ENCODE measurements around the gene OXSR1.
"Not testable (repeated sequence)": the region's sequence is repeated elsewhere in the genome, so short reads cannot be mapped to it uniquely, and the experiment has no call there.

OXSR1 gene

DNA sequence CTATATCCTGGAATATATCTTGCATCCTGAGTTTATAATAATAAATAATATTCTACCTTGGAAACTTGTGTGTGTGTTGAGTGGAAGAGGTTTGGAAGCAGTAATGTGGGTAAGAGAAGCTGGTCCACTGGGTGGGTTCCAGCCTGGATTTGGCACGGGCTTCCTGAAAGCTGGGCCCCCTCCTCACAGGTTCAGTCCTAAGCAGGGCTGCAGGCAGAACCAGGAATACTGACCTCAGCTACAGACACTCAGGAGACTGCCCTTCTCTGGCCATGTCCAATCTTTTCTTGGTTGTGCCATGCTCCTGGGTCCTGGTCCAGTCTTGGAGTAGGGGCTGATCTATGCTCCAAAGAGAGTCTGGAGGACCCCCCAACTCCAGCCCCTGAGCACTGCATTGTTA, 22.4 kb upstream of the OXSR1 start:
- DNase-seq (ENCODE audit: low read depth) = no peak

DNA sequence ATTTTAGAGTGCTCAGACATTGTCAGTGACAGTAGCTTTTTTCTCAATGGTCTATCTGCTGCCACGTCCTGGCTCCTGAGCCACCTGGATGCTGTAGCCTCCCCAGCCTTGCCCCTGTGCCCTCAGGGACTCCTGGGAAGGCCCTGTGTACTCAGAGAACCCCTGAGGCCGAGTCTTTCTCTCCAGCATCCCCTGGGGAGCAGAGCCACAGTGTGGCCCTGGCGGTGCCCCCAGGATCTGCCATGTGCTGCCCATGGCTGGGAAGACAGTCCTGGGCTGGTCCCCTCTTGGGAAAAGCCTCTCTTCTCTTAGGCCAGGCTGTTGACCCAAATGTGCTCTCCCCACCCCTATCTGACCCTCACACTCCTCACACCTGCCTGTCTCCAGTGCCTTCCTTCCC, 21.8 kb upstream of the OXSR1 start:
- no peak for DNase-seq (ENCODE audit: low read depth)

DNA sequence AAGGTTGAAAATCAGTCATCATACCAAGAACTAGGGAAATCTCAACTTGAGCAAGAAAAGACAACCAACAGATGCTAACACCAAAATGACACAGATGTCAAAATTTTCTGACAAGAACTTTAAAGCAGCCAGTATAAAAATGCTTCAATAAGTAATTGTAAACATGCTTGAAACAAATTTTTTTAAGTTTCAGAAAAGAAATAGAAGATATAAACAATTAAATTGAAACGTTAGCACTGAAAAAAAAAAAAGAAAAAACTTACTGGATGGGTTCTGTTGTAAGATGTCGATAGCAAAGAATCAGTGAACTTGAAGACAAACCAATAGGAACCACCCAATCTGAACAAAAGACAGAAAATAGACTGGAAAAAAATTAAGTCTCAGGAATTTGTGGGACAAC, 18.8 kb upstream of the OXSR1 start:
- DNase-seq (ENCODE audit: low read depth) = no peak

DNA sequence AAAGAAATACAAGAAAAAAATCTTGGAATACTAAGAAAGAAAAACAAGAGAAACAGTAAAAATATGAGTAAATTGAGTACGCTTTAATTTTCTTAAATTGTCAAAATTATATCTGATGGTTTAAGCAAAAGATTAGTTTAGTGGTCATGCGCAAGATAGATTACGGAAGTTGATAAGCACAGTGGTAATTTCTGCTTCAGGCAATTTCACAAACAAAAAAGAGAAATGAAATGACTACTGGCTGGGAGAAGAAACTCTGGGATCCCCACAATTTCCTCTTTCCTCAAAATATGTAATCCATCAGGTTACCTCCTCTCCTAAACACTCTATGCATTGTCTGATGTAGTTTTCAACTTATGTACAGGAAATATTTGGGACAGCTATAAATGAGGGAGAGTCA, 17.9 kb upstream of the OXSR1 start:
- no peak for DNase-seq (ENCODE audit: low read depth)

DNA sequence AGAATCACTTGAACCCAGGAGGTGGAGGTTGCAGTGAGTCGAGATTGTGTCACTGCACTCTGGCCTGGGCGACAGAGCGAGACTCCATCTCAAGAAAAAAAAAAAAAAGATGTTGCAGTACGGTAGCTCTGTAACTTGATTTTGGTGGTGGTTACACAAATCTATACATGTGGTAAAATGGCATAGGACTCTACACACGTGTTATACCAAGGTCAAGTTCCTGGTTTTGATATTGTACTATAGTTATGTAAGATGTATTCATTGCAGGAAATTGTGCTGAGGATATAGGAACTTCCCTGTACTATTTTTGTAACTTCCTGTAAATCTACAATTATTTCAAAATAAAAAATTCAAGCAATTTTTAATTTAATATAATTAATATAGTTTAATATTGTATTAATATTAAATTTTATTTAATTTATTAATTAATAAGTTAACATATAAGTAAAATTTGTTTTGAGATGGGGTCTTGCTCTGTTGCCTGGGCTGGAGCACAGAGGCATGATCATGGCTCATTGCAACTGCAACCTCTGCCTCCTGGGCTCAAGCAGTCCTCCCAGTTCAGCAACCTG, 16.9 kb upstream of the OXSR1 start:
- DNase-seq (ENCODE audit: low read depth) = no peak

DNA sequence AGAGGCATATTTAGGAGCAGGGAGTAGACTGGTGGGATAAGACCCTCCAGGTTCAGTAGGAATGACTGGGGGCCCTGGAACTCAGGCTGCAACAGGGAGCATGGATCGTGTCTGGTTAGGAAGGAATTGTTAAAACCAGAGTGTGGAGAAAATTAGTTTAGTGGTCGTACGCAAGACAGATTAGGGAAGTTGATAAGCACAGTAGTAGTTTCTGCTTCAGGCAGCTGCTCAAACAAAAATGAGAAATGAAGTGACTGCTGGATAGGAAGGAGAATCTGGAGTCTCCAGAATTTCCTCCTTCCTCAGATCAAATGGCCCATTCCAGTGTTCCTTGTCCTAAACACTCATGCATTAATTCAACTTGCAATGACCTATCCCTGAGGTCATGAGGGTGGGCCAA, 15.6 kb upstream of the OXSR1 start:
- DNase-seq (ENCODE audit: low read depth) = no peak

DNA sequence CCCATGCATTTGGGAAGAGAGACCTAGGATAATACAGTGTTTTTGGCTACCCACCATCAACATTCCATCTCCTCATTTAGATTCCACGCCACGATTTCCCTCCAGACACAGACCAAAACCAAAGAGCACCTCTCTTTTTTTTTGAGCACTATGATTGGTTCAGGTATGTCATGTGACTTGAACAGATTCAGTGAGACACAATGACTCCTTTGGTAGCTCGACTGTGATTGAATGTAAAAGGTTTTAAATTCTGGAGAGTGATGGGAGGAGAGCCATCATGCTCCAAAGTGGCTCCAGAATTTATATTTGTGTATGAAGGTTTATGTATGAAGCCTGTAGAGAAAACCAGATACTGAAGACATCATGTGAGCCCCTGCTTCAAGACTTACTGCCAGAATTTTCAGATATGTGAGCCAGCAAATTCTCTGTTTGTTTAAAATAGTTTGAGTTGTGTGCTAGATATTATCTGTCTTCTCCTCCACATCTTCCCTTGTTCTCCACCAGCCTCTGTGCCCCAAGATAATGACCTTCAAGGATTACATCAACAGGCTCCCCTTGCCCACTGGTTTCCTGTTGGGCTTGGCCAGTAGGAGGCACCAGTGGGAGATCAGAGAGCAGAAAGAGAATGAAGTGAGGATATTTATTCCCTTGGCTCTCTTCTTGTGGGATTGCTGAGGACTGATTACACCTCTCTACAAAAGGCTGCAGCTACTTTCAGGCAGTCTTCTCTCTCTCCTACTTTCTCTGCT, 14.4 kb upstream of the OXSR1 start:
- DNase-seq (ENCODE audit: low read depth) = no peak

DNA sequence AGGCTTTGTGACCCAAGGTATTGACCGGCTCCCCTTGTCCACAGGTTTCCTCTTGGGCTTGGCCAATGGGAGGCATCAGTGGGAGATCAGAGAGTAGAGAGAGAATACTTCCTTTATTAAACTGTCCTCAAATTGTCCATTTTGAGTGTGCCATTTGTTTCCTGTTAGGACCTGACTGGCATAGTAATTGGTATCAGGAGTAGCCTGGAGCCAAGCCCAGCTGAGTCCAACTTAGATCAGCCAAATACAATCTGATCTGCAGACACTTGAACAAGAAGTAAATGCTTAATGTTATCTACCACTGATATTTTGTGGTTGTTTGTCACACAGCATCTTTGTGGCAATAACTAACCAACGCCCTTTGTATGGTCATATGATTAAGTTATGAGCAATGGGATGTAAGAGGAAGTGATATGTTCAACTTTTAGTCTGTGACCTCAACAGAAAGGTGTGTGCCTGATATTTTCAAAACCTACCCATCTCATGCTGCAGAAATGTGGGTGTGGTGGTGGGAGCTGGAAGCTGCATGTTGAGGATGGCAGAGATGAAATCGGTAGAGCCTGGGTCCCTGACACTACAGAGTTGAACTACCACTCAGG, 13.6 kb upstream of the OXSR1 start:
- DNase-seq (ENCODE audit: low read depth) = no peak

DNA sequence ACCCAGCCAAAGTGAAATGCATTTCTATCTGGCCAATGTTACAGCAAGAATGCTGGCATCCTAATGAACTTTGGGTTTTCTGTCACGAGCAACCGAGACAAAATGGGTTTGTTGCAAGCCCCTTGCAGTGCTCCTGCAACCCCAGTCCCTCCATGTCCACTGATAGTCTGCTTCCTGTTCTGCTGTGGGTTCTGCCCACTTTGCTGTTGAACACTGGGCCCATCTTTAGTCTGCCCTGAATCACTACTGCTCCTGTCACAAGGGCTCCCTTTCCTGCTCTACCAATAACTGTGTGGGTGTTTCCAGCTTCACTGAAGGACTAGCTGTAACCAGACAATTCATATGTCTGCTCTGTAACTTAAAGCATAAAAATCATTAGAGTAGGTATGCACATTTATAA, 12.7 kb upstream of the OXSR1 start:
- DNase-seq (ENCODE audit: low read depth) = no peak

DNA sequence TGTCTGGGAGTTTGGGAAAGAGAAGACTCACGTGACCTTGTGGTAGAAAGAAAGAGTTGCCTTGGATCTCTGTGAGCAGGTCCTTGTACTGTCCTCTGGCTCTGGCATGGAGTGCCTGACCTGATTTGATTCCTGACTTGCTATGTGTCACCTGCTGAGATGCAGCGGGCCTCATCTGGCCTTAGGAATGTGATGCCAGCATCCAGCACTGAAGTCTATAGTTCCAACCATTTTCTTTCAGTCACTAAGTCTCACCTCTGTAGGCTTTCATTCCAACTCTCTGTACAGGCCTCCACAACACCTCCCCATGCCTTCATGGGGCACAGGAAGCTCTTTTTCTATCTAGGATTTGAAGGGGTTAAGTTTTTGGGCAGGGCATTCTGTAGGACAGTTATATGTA, 12.1 kb upstream of the OXSR1 start:
- no peak for DNase-seq (ENCODE audit: low read depth)

DNA sequence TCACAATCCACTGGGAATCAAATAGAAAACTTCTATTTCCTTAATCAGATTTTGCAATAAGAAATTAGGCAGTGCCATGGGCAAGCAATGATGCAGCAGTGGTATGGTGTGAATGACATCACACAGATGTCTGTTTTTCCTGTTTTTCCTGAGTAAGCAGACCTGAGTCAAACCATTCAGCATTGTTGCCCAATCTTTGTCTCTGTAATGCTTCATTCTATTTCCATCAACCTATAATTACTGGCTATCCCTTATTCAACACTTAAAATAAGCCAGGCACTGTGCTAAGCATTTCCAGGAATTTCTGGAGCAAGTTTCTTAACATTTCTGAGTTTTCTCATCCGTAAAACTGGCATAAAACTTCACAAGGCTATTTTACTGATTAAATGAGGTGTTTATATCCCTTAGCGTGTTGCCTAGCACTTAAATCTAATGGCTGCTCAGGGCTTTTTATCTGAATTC, 11.3 kb upstream of the OXSR1 start:
- peak; percentile 98 for DNase-seq (ENCODE audit: low read depth)

DNA sequence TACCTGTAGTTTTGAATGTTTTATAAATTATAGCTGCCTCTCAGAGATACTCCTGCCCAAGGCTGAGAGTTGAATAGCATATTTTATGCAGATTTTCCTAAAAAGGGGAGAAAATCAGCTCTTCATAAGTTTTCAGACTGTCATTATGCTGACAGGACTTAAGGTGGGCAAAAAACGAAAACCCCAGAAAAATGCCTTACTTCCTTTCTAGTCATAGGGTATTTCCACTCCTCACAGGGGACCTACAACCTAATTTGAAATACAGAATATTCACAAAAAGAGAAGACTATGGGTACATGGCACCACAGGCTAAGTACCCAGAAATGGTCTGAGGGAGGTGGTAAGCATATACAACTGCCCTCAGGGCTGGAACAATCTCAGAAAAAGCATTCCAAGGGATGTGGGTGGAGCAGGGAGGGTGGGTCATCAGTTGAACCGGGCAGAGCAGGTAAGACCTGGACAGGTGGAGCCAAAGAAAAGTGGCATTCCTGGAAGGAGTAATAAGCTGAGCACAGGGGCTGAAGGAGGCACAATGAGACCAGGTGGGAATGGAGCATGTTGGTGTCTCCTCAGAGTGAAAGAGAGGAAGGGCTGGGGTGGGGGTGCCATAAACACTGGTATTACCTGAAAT, 10.6 kb upstream of the OXSR1 start:
- DNase-seq (ENCODE audit: low read depth) = no peak

DNA sequence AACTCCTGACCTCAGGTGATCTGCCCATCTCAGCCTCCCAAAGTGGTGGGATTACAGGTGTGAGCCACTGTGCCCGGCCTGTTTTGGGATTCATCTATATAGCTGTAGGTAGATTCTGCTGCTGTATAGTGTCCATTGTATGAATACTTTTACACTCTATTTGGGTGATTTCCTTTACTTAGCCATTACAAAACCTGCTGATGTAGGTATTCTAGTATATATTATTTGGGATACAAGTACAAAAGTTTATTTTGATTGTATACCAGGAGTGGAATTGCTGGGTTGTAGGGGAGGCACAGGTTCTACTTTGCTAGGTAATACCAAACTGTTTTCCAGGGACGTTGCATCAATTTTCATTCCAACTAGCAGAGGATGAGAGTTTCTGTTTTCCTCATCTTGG, 9.5 kb upstream of the OXSR1 start:
- DNase-seq (ENCODE audit: low read depth) = no peak

DNA sequence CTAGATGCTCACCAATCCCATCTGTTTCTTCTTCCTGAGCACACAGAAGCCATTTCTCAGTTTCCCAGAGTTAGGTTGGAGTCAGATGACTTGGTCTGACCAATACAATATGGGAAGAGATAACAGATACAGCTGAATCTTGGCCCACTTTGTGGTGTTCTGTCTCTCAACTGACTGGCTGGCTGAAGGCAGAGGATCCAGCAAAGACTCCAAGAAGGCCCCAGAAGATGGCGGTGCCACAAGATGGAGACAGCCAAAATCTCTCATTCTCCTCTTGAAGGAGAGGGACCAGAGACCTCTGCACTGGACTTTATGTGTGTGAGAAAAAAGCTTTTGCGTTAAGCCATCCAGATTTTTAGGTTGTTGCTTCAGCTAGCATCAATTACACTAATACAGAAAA, 8.2 kb upstream of the OXSR1 start:
- no peak for DNase-seq (ENCODE audit: low read depth)

DNA sequence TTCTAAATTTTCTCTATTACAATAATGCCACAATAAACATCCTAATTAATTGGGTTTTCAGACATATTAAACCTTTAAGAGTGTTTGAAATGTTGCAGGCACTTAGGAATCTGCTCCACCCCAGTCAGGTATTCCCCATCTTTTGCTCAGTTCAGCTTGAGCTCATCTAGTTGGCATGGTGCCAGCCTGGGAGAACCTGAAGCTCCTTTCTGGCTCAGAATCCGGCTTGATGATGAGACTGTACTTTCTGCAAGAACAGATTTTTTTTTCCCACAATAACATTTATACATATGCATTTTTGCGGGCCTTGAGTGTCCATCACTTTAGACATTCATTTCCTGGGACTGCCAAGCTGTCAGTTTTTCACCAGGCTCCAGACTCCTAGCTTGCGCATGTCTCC, 7.7 kb upstream of the OXSR1 start:
- DNase-seq (ENCODE audit: low read depth) = no peak

DNA sequence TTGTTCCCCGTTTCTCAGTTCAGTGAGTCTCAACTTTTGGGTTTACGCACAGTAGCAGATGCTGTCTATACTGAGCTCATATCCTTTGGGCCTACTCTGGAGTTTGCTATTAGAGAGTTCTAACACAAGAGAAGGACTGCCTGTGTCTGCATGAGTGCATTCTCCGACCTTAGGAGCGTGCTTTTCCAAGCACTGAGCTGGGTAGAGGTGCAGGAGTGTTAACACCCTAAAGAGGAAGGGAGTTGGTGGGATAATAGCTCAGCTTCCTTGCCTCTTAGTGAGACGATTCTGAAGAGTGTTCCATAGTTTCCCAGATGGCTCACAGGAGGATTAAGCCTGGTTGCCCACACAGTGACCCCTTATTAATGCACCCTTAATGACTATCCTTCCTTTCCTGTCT, 6.9 kb upstream of the OXSR1 start:
- DNase-seq (ENCODE audit: low read depth) = no peak

DNA sequence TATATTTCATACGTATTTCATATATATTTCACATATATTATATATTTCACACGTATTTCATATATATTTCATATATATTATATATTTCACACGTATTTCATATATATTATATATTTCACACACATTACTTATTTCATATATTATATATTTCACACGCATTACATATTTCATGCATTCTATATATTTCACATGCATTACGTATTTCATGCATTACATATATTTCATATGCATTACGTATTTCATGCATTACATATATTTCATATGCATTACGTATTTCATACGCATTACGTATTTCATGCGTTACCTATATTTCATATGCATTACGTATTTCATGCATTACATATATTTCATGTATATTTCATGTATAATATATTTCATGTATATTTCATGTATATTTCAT, 4.6 kb upstream of the OXSR1 start:
- DNase-seq (ENCODE audit: low read depth) = not testable (repeated sequence)

DNA sequence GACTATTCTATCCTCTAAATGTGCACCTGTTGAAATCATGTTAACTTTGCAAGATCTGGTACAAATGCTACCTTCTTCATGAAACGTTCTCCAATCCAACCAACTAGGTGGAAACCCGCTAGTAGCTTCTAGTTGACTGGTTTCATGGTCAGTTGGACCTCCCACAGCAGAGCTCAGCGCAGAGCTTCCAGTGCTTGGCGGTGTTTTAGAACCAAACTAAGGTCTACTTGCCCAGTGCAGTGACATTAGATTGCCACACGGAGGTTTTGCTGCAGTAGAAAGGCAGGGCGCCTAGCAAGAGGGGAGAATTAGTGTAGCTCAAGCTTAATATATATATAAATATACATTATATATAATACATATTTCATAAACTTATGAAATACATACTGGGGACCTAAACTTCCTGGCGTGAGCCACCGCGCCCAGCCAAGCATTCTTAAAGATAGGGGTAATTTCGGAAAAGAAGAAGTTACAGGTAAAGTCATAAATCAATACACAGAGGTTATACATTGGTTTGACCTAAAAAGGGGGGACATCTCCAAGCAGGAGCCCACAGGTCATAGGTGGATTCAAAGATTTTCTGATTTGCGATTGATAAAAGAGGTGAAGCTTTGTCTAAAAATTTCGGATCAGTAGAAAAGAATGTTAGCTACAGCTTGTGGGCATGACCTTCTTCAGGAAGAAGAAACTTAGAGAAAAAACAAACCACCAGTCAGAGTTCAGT, 2.1 kb upstream of the OXSR1 start:
- no peak for DNase-seq (ENCODE audit: low read depth)

DNA sequence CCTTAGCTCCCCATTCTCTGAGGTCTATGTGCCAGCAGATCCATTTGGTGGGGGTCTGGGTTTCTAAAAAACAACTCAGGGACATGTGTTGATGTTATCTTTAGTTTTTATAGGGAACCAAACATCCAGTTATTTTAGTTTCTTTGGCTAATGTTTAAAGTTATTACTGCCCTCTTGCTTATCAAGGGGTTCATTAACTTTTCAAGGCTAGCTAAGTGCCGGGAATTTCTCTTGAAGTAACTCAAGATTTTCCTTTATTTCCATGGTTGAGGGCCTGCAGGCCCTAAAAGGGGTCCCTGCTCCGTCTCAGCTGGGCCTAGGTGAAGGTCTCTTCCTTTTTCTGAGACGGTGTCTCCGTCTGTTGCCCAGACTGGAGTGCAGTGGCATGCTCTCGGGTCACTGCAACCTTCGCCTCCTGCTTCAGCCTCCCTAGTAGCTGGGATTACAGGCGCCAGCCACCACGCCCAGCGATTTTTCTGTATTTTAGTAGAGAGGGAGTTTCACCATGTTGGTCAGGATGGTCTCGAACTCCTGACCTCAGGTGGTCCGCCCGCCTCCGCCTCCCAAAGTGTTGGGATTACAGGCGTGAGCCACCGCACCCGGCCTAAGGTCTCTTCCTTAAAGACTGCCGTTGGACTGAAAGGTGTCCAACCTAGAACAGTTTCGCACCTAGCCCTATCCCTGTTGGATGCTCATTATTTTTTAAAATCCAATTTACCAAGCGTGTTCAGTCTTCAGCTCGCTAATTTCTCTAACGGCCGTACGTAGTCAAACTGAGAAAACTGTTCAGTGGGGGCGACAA, 1.3 kb upstream of the OXSR1 start:
- DNase-seq (ENCODE audit: low read depth) = no peak

DNA sequence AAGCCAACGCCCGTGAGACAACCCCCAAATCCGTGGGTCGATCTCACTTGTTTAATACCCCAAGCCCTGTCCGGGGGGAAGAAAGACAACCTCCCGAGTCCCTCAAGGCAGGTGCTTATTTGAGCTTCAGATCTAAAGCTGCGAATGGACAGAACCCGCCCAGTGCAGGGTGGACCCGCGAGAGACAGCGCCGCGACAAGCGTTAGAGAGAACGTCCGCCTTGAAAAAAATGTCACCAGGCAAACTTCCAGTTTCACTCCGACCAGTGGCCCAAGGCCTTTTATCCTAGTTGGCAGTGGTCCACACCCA, 740 bp upstream of the OXSR1 start:
- DNase-seq (ENCODE audit: low read depth) = no peak

DNA sequence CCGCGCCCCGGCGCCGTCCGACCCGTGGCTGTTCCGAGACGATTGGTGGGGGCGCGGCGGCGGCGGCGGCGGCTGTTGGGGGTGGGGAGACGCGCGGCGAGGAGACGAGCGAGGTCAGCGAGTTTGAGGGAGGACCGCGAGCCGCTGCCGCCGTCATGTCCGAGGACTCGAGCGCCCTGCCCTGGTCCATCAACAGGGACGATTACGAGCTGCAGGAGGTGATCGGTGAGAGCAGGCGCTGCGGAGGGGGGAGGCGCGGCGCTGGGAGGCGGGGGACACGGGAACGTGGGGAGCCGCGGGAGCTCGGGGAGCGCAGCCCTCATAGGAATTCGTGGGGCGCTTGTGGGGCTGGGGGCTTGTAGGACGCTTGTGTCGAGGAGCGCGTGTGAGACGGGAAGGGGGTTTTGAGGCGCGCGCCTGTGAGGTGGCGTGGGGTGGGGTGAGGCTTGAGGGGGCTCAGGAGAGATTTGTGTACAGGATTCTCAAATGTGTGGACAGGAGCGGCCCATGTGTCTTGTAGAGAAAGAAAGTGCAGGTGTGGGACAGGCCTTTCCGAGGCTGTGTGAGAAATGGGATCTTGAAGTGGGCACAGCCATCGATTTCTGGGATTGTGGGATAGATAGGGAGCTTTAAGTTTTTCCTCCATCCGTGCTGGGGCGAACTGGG, 518 bp downstream of the OXSR1 start:
- peak; percentile 39 for DNase-seq (ENCODE audit: low read depth)

All from amniotic epithelial cell (primary cell).